Keratinocyte (primary cell): ENCODE measurements around the gene SRGAP3. TPM values are rescaled to one million over a fixed set of nuclear protein-coding genes. Genes with fewer than 3 reads are reported as not detected.

Source experiments
- DNase-seq: peaks from one replicate; pipeline ENCODE4 v3.0.0-alpha.2; 2011; ENCODE audit warnings: low read depth, missing footprints, low spot score
- FAIRE-seq: peaks from 2 replicates; lab custom pipeline; 2011; peaks lifted over from hg19 to GRCh38; lab: Jason Lieb, UNC
- H2AFZ ChIP-seq: 2 replicates; pipeline ENCODE4 v1.6.0; 2012; ENCODE audit warnings: low read length, control low read depth, inconsistent platforms; ENCODE audit not compliant: control insufficient read depth
- H3K27ac ChIP-seq: 2 replicates; pipeline ENCODE4 v1.5.1; 2011; ENCODE audit warnings: low read length; ENCODE audit not compliant: control insufficient read depth, insufficient read depth
- H3K27me3 ChIP-seq: 3 replicates; pipeline ENCODE4 v1.6.0; 2011; ENCODE audit warnings: low read length; ENCODE audit not compliant: control insufficient read depth, insufficient read depth; ENCODE audit errors: extremely low read depth
- H3K36me3 ChIP-seq, 2 experiments: 2 replicates in 1 of 2; 3 replicates in 1 of 2; pipeline ENCODE4 v1.5.1; 2011; ENCODE audit warnings: low read length in 2 of 2, mild to moderate bottlenecking in 1 of 2; ENCODE audit not compliant: control insufficient read depth in 2 of 2, insufficient read depth in 2 of 2; ENCODE audit errors: extremely low read depth in 1 of 2
- H3K4me1 ChIP-seq: 3 replicates; pipeline ENCODE4 v1.5.1; 2011; ENCODE audit warnings: low read length; ENCODE audit not compliant: control insufficient read depth, insufficient read depth; ENCODE audit errors: extremely low read depth
- H3K4me2 ChIP-seq: 3 replicates; pipeline ENCODE4 v1.6.0; 2011; ENCODE audit warnings: low read depth, low read length; ENCODE audit not compliant: control insufficient read depth, insufficient read depth; ENCODE audit errors: extremely low read depth
- H3K4me3 ChIP-seq, 3 experiments: fragments of 200-600 bp in 1 of 3; sonication (generic) in 1 of 3; 2 replicates in 2 of 3; 3 replicates in 1 of 3; pipeline ENCODE4 v1.5.1; 2011 to 2016; ENCODE audit warnings: low read length in 3 of 3, mild to moderate bottlenecking in 3 of 3, control low read depth in 2 of 3, inconsistent platforms in 1 of 3, low read depth in 1 of 3, mixed read lengths in 1 of 3, mixed run types in 1 of 3, moderate library complexity in 1 of 3; ENCODE audit not compliant: control insufficient read depth in 2 of 3, insufficient read depth in 2 of 3; ENCODE audit errors: extremely low read depth in 1 of 3
- H3K79me2 ChIP-seq: 2 replicates; pipeline ENCODE4 v1.6.0; 2012; ENCODE audit warnings: low read length; ENCODE audit not compliant: control insufficient read depth, insufficient read depth
- H3K9ac ChIP-seq: 3 replicates; pipeline ENCODE4 v1.6.0; 2011; ENCODE audit warnings: low read length; ENCODE audit not compliant: control insufficient read depth, insufficient read depth; ENCODE audit errors: extremely low read depth
- H3K9me1 ChIP-seq: 3 replicates; pipeline ENCODE4 v1.6.0; 2011; ENCODE audit warnings: low read length; ENCODE audit not compliant: control insufficient read depth, insufficient read depth; ENCODE audit errors: extremely low read depth
- H3K9me3 ChIP-seq: 2 replicates; pipeline ENCODE4 v1.5.1; 2012; ENCODE audit warnings: low read depth, low read length; ENCODE audit not compliant: control insufficient read depth
- H4K20me1 ChIP-seq: 3 replicates; pipeline ENCODE4 v1.6.0; 2011; ENCODE audit warnings: low read length; ENCODE audit not compliant: control insufficient read depth, insufficient read depth; ENCODE audit errors: extremely low read depth
- CTCF ChIP-seq, 3 experiments: IDR thresholded peaks in 1 of 3; conservative IDR thresholded peaks in 1 of 3; optimal IDR thresholded peaks in 1 of 3; 2 replicates in 2 of 3; 3 replicates in 1 of 3; pipeline versions ENCODE3 to v1.5.1; 2011; ENCODE audit warnings: low read length in 3 of 3, mild to moderate bottlenecking in 3 of 3, moderate library complexity in 2 of 3, control low read depth in 1 of 3, inconsistent platforms in 1 of 3; ENCODE audit not compliant: insufficient read depth in 2 of 3; ENCODE audit errors: extremely low read depth in 1 of 3
- EZH2 ChIP-seq: IDR thresholded peaks from one replicate; pipeline ENCODE4 v1.6.1; 2012; ENCODE audit warnings: inconsistent platforms, mild to moderate bottlenecking, low read length, moderate library complexity
- dilution Hi-C: fragments of 300-500 bp; cut with MboI; formaldehyde crosslinking; loops from one replicate; pipeline ENCODE4 v1.7.0; 2020; ENCODE audit warnings: low sequenced_read_pairs; ENCODE audit not compliant: extremely low pct_ligation_motif_present
- polyA plus RNA-seq, 5 experiments: library from polyadenylated mRNA; depleted of rRNA in 3 of 5; stranded (reverse) in 3 of 5; stranded (forward) in 1 of 5; unstranded in 1 of 5; fragments of >200 nt; gene quantifications; 1 replicate in 1 of 5; 2 replicates in 3 of 5; 3 replicates in 1 of 5; pipeline versions ENCODE4 v1.2.1 to v1.2.3, GENCODE V29; 2011 to 2012; ENCODE audit warnings: missing spikeins in 2 of 5, low read depth in 1 of 5, low replicate concordance in 1 of 5

SRGAP3 gene
- polyA plus RNA-seq, 1 donor (not counting 4 experiments of a cell fraction or from before 2014, with no cell fraction given), result 7.2 TPM

- H3K9me3 ChIP-seq, result no peaks in the 10 kb centered on the region
- H3K4me2 ChIP-seq, result no peak overlapping the region
- no peak overlapping the region for H3K27ac ChIP-seq
- H3K9ac ChIP-seq, result no peak overlapping the region
- H3K79me2 ChIP-seq, result no peaks in the 10 kb centered on the region
- DNase-seq, result no peak
- no peaks in the 10 kb centered on the region for H4K20me1 ChIP-seq
- no peaks in the 10 kb centered on the region for H3K27me3 ChIP-seq
- dilution Hi-C loops, result no loop called here
- no peaks in the 10 kb centered on the region for H3K4me1 ChIP-seq
- H3K4me3 ChIP-seq, result no peak overlapping the region
- no peak for FAIRE-seq
- no peak for TF ChIP-seq EZH2
- no peak for TF ChIP-seq CTCF (optimal IDR thresholded peaks at IDR 0.05 in 1 of 3, IDR thresholded peaks at IDR 0.05 in 1 of 3, conservative IDR thresholded peaks at IDR 0.05 in 1 of 3; ENCODE audit: extremely low read depth in 1 of 3, insufficient read depth in 2 of 3, low read length in 3 of 3)
- H3K36me3 ChIP-seq, result peaks cover 2 to 7% of the 10 kb centered on the region in 2 experiments
- H2AFZ ChIP-seq, result no peak overlapping the region
- H3K9me1 ChIP-seq, result no peaks in the 10 kb centered on the region
These were observed 124.0 kb downstream of the SRGAP3 start for GRCh38 chr3:9125278-9125951.

GRCh38 chr3:9124730-9125129, 124.7 kb downstream of the SRGAP3 start:
- no peak overlapping the region for H2AFZ ChIP-seq
- FAIRE-seq, result no peak
- H3K79me2 ChIP-seq, result no peaks in the 10 kb centered on the region
- no peak overlapping the region for H3K9ac ChIP-seq
- peaks cover 2 to 7% of the 10 kb centered on the region in 2 experiments for H3K36me3 ChIP-seq
- H3K4me1 ChIP-seq, result no peaks in the 10 kb centered on the region
- no peaks in the 10 kb centered on the region for H3K27me3 ChIP-seq
- no peak overlapping the region for H3K4me3 ChIP-seq
- dilution Hi-C loops, result no loop called here
- H3K9me1 ChIP-seq, result no peaks in the 10 kb centered on the region
- no peak for TF ChIP-seq CTCF (optimal IDR thresholded peaks at IDR 0.05 in 1 of 3, IDR thresholded peaks at IDR 0.05 in 1 of 3, conservative IDR thresholded peaks at IDR 0.05 in 1 of 3; ENCODE audit: extremely low read depth in 1 of 3, insufficient read depth in 2 of 3, low read length in 3 of 3)
- TF ChIP-seq EZH2, result no peak
- no peak overlapping the region for H3K27ac ChIP-seq
- H3K9me3 ChIP-seq, result no peaks in the 10 kb centered on the region
- H3K4me2 ChIP-seq, result no peak overlapping the region
- H4K20me1 ChIP-seq, result no peaks in the 10 kb centered on the region
- DNase-seq, result no peak
